Measurements from ENCODE around the gene FAF2. TPM values are rescaled to one million over a fixed set of nuclear protein-coding genes. Genes with fewer than 3 reads are reported as not detected.

Gene FAF2
- total and polyA plus RNA-seq, 3 donors from 2014 or later = 53.9 to 57.6 (median 55.0) TPM

DNA sequence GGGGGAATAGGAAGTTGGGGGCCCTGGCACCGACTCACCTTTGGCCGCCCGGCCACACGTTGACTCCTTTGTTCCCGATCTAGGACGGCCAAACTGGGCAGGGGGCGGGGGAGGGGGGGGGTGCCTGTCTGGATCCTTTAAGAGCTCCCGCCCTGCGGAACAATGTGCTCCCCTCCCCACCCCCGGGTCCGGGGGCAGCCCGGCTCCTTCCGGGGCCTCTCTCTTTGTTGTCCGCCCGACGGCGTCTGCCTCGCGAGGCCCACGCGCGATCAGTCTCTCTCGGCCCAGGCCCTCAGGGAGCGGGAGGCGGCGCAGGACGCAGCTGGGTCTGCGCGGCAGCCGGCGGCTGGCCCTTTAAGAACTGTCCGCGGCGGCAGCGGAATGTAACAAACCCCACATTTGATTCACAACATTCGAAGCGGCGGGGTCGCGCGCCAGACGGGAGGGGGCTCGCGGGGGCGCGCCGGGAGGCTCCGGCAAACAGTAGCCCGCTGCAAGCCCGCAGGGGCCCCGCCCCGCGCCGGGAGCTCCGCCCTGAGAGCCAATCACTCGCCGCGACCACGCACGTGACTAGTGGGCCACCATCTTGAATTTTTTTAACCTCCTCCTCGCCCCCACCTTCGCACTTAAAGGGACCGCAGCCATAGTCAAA lies 88.8 kb downstream of the FAF2 start, which contains the start of gene RNF44:
RNF44 (minus strand) TSS at position 501 of the 652 bp plus-strand sequence. CDS start 4,930 bp downstream, outside the sequence.
- Histone ChIP-seq H3K4me1 (peaks cover 43% of the 10 kb centered on the region), H3K27ac (peak within 1 kb of the TSS; percentile 95 to 99), H3K36me3 (ENCODE audit: low read depth, missing control alignments) (no peaks in the 10 kb centered on the region), H3K9me3 (no peaks in the 10 kb centered on the region), H3K4me3 (peak within 1 kb of the TSS; percentile 91 to 94), H3K27me3 (no peaks in the 10 kb centered on the region)
- DNase-seq = peak; percentile 99
- 0% methylated on average over 15 to 49 of the region's 63 CpGs for WGBS, 2 donors
- intact Hi-C loops (cut with DNase I; ENCODE audit: low total_unique reads) = loop anchor here (10.0 kb wide), 1 partner anchor 122 kb away; the partner anchor contains the start of gene CLTB
- TF ChIP-seq, protein P1, sequence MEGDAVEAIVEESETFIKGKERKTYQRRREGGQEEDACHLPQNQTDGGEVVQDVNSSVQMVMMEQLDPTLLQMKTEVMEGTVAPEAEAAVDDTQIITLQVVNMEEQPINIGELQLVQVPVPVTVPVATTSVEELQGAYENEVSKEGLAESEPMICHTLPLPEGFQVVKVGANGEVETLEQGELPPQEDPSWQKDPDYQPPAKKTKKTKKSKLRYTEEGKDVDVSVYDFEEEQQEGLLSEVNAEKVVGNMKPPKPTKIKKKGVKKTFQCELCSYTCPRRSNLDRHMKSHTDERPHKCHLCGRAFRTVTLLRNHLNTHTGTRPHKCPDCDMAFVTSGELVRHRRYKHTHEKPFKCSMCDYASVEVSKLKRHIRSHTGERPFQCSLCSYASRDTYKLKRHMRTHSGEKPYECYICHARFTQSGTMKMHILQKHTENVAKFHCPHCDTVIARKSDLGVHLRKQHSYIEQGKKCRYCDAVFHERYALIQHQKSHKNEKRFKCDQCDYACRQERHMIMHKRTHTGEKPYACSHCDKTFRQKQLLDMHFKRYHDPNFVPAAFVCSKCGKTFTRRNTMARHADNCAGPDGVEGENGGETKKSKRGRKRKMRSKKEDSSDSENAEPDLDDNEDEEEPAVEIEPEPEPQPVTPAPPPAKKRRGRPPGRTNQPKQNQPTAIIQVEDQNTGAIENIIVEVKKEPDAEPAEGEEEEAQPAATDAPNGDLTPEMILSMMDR (IDR thresholded peaks at IDR 0.05) = no peak
- no peak for TF ChIP-seq POLR2A (IDR thresholded peaks at IDR 0.05)

DNA sequence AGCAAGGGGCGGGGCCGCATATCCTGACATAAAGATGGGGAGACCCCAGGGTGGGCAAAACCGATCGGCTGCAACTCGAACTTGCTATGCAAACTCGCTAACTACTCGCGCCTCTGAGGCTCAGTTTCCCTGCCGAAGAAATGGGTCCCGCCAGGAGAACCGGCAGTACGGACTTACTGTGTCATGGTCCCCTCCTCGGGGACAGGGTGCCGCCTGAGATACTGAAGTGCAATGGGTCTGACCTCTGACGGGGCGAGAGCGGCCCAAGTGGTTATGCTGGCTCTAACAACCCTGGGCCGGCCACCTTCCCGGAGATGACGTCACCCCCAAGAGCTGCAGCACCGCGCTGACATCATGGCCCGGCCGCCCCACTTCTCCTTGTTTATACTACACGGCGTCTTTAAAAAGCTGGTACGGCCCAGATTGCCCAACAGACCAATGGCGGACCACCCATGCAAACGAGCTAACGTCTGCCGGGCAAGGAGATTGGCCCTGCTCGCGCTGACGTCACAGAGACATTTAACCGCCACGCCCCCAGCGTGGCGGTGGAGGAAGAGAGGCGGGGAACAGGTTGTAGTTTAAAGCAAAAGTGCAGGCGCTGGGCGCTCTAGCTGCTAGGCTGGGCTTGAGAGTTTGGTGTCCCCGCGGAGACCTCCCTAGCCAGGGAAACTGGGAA lies 89.5 kb downstream of the FAF2 start:
- H3K4me1 ChIP-seq = peaks cover 44% of the 10 kb centered on the region
- intact Hi-C loops (cut with DNase I; ENCODE audit: low total_unique reads) = loop anchor here (10.0 kb wide), 1 partner anchor 123 kb away; the partner anchor contains the start of gene CLTB
- H3K36me3 ChIP-seq (ENCODE audit: low read depth, missing control alignments) = no peaks in the 10 kb centered on the region

DNA sequence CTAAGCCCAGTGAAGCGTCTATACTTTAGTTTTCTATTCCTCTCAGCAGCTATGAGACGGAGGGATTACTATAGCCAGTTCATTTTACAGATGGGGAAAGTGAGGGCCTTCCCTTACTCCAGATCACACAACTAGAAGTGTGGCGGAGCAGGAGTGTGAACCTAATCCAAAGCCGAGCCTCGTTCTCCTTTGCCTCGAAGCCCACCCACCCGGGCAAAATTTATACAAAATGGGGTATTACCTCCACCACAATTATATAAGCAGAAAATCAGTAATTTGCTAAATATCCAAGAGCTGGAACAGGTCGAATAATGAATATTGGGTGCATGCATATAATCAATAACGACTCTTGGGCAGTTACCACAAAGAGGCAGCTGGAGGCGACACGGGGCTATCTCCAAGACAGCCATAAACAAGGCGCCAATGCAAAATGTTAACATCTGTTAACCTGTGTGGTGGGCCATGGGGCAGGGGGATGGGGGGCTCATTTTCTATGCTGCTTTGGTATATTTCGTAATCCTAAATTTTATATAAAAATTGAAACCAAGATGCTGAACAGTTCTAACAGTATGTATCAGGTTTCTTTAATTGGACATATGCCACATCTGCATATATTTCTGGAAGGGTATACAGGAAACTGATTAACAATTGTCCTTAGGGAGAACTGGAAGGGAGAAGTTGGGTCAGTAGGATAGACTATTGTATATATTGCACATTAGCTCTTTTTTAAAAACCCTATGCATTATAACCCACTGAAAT lies 90.2 kb downstream of the FAF2 start:
- H3K4me3 ChIP-seq = peak overlapping the region; percentile 91 to 94
- peak overlapping the region; percentile 95 to 99 for H3K27ac ChIP-seq
- WGBS, 2 donors = 13 to 18% methylated on average over 13 of the region's 13 CpGs
- no peaks in the 10 kb centered on the region for H3K36me3 ChIP-seq (ENCODE audit: low read depth, missing control alignments)
- no peaks in the 10 kb centered on the region for H3K27me3 ChIP-seq
- intact Hi-C loops (cut with DNase I; ENCODE audit: low total_unique reads) = loop anchor here (10.0 kb wide), 1 partner anchor 124 kb away; the partner anchor contains the start of gene CLTB
- no peak for DNase-seq
- H3K4me1 ChIP-seq = peaks cover 37% of the 10 kb centered on the region
- no peaks in the 10 kb centered on the region for H3K9me3 ChIP-seq
- TF ChIP-seq, protein P1 (IDR thresholded peaks at IDR 0.05) = no peak
- TF ChIP-seq POLR2A (IDR thresholded peaks at IDR 0.05) = no peak

More for the DNA sequence above, 89.5 kb downstream of the FAF2 start:
- Histone ChIP-seq H3K27ac (peak overlapping the region; percentile 95 to 99), H3K4me3 (peak overlapping the region; percentile 91 to 94), H3K27me3 (no peaks in the 10 kb centered on the region), H3K9me3 (no peaks in the 10 kb centered on the region)
- TF ChIP-seq, protein P1 (IDR thresholded peaks at IDR 0.05) = peak in 1 of 3 experiments; percentile 20
- peak; percentile 58 for TF ChIP-seq POLR2A (IDR thresholded peaks at IDR 0.05)
- WGBS, 2 donors = 0 to 1% methylated on average over 14 to 43 of the region's 43 CpGs
- peak; percentile 100 for DNase-seq

DNA sequence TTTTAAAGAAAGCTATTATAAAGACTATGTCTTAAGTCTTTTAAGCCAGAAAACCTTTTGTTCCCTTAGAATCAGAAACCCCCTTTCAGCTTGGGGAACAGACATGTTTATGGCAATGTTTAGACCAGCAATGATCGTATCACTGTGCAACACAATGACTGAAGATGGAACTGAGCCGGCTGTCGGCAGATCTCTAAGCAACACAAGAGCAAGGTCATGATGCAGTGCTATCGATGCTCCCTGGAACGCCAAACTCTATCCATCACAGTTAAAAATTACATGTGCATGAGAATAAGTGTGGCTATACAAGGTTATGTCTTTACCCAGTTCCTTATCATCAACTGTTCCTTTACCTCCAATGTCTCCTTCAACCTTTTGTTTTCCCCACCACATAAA lies 90.8 kb downstream of the FAF2 start:
- no peak overlapping the region for H3K27ac ChIP-seq
- H3K4me3 ChIP-seq = no peak overlapping the region
- DNase-seq = no peak
- no peak for TF ChIP-seq POLR2A (IDR thresholded peaks at IDR 0.05)
- TF ChIP-seq, protein P1 (IDR thresholded peaks at IDR 0.05) = no peak
- H3K36me3 ChIP-seq (ENCODE audit: low read depth, missing control alignments) = no peaks in the 10 kb centered on the region
- 32 to 35% methylated on average over 5 of the region's 5 CpGs for WGBS, 2 donors
- intact Hi-C loops (cut with DNase I; ENCODE audit: low total_unique reads) = loop anchor here (10.0 kb wide), 1 partner anchor 124 kb away; the partner anchor contains the start of gene CLTB
- no peaks in the 10 kb centered on the region for H3K9me3 ChIP-seq
- H3K27me3 ChIP-seq = no peaks in the 10 kb centered on the region
- peaks cover 35% of the 10 kb centered on the region for H3K4me1 ChIP-seq
